Body of pancreas (tissue), 4 donors: ENCODE data around the gene SKIC8.

Experiments used
- POLR2A ChIP-seq, 3 donors: fragments of 450-650 bp; IDR thresholded peaks; one replicate each; pipeline ENCODE4 v1.6.1; 2016; ENCODE audit warnings: antibody characterized with exemption in 3 of 3, mild to moderate bottlenecking in 2 of 3
- TF ChIP-seq, protein P1 (sequence below), 7 experiments: fragments of 450-650 bp in 4 of 7; fragments of 200-600 bp in 3 of 7; sonication (generic) in 3 of 7; IDR thresholded peaks; one replicate each; pipeline ENCODE4 v1.5.1; 2016 to 2019; ENCODE audit warnings: antibody characterized with exemption in 7 of 7

DNA sequence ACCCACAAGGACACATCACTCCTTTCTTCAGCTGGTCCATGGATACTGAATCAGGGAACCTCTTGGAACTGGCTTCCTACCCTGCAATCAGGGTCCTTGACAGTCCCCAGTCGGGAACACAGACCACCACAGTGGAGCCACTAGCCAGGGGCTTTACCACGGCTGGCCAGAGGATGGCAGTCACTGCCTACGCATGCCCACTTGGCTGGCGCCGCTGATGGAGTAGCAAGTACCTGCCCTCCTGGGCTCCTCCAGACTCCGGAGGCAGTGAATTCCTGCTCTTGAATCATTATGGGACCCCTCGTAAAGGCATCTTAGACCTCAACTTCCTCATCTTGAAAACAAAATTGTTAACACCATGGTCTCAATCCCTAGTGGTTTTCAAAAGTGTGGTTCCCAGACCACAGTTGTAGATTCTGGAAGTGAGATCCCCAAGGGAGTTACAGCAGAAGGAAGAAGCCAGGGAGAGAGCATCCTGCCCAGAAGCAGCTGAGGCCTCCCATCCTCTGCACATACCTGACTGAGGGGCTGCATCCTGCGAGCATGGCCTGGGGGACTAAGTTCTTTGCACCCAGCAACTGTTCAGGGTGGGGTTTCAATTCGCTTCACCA is 9.1 kb upstream of the SKIC8 start:
- TF ChIP-seq, protein P1, sequence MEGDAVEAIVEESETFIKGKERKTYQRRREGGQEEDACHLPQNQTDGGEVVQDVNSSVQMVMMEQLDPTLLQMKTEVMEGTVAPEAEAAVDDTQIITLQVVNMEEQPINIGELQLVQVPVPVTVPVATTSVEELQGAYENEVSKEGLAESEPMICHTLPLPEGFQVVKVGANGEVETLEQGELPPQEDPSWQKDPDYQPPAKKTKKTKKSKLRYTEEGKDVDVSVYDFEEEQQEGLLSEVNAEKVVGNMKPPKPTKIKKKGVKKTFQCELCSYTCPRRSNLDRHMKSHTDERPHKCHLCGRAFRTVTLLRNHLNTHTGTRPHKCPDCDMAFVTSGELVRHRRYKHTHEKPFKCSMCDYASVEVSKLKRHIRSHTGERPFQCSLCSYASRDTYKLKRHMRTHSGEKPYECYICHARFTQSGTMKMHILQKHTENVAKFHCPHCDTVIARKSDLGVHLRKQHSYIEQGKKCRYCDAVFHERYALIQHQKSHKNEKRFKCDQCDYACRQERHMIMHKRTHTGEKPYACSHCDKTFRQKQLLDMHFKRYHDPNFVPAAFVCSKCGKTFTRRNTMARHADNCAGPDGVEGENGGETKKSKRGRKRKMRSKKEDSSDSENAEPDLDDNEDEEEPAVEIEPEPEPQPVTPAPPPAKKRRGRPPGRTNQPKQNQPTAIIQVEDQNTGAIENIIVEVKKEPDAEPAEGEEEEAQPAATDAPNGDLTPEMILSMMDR (IDR thresholded peaks at IDR 0.05): peak; percentile 29 to 69 (median 45)
- no peak for TF ChIP-seq POLR2A (IDR thresholded peaks at IDR 0.05)
